ENCODE results near the gene CDH4. TPM values are rescaled to one million over a fixed set of nuclear protein-coding genes. Genes with fewer than 3 reads are reported as not detected.

The CDH4 gene
- total RNA-seq, 1 donor from 2014 or later = 2.9 TPM

DNA sequence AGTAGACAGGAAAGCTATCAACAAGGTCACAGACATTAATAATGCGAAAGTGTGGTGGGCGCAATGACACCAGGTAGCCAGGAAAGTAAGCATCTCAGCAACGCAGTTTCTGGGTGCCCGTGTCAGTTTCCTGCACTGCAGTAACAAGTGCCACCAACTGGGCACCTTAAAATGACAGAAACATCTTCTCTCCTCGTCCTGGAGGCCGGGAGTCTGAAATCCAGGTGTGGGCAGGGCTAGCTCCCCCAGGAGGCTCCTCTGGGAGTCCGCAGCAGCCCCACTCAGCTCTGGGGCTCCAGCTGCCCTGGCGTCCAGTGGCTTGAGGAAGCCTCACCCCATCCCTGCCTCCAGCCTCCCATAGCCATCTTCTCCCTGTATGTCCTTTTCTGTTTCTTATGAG lies 426.4 kb downstream of the CDH4 start:
- H3K27me3 Mint-ChIP-seq (ENCODE audit: insufficient read depth, low read depth) = peaks cover 6% of the 10 kb centered on the region
- no peaks in the 10 kb centered on the region for H3K36me3 Mint-ChIP-seq
- no peak overlapping the region for H3K4me3 Mint-ChIP-seq
- Histone ChIP-seq H3K79me2 (ENCODE audit: low read depth) (no peaks in the 10 kb centered on the region), H3K9ac (no peak overlapping the region), H3K4me1 (peaks cover 6% of the 10 kb centered on the region), H4K20me1 (ENCODE audit: low read depth) (no peaks in the 10 kb centered on the region), H3K4me3 (no peak overlapping the region), H2AFZ (replicated peaks) (no peak overlapping the region), H3K9me3 (ENCODE audit: low read depth) (no peaks in the 10 kb centered on the region), H3K36me3 (no peaks in the 10 kb centered on the region), H3F3A (ENCODE audit: low read depth) (no peaks in the 10 kb centered on the region), H3K4me2 (no peak overlapping the region), H3K27me3 (peaks cover 17% of the 10 kb centered on the region), H3K27ac (no peak overlapping the region)
- H3K27ac Mint-ChIP-seq = no peak overlapping the region
- TF ChIP-seq, protein P1, sequence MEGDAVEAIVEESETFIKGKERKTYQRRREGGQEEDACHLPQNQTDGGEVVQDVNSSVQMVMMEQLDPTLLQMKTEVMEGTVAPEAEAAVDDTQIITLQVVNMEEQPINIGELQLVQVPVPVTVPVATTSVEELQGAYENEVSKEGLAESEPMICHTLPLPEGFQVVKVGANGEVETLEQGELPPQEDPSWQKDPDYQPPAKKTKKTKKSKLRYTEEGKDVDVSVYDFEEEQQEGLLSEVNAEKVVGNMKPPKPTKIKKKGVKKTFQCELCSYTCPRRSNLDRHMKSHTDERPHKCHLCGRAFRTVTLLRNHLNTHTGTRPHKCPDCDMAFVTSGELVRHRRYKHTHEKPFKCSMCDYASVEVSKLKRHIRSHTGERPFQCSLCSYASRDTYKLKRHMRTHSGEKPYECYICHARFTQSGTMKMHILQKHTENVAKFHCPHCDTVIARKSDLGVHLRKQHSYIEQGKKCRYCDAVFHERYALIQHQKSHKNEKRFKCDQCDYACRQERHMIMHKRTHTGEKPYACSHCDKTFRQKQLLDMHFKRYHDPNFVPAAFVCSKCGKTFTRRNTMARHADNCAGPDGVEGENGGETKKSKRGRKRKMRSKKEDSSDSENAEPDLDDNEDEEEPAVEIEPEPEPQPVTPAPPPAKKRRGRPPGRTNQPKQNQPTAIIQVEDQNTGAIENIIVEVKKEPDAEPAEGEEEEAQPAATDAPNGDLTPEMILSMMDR (IDR thresholded peaks at IDR 0.05) = no peak
- TF ChIP-seq EZH2phosphoT487 (IDR thresholded peaks at IDR 0.05) = no peak
- no peak for TF ChIP-seq EZH2 (IDR thresholded peaks at IDR 0.05)
- H3K4me1 Mint-ChIP-seq = peaks cover 14% of the 10 kb centered on the region
- DNase-seq (ENCODE audit: low spot score) = no peak
- no peaks in the 10 kb centered on the region for H3K9me3 Mint-ChIP-seq

DNA sequence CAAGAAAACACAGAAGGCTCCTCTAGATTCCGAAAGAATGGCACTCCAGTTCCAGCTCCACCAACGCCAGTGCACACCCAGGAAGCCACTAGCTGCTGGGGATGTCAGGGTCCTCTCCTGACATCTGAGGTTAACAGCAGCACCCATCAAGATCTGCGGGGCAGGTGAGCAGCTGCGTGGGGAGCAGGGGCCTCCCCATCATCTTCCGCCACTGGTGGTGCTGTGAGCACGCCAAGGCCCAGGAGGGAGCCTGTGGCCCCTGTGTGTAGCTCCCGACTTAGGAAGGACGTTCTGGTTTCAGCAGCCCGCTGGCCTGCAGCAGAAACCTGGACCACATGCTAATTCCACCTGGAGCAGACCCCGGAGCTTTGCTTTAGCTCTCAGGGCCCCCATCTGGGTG lies 427.4 kb downstream of the CDH4 start:
- Mint-ChIP-seq H3K4me3 (no peak overlapping the region), H3K4me1 (peaks cover 17% of the 10 kb centered on the region), H3K9me3 (no peaks in the 10 kb centered on the region), H3K27ac (no peak overlapping the region), H3K27me3 (ENCODE audit: insufficient read depth, low read depth) (peaks cover 6% of the 10 kb centered on the region), H3K36me3 (no peaks in the 10 kb centered on the region)
- DNase-seq (ENCODE audit: low spot score) = no peak
- H3K9ac ChIP-seq = no peak overlapping the region
- peaks cover 12% of the 10 kb centered on the region for H3K4me1 ChIP-seq
- H3F3A ChIP-seq (ENCODE audit: low read depth) = no peaks in the 10 kb centered on the region
- no peaks in the 10 kb centered on the region for H3K36me3 ChIP-seq
- TF ChIP-seq, protein P1 (IDR thresholded peaks at IDR 0.05) = no peak
- TF ChIP-seq EZH2 (IDR thresholded peaks at IDR 0.05) (no peak), EZH2phosphoT487 (IDR thresholded peaks at IDR 0.05) (no peak)
- H3K27me3 ChIP-seq = peaks cover 25% of the 10 kb centered on the region
- H3K4me2 ChIP-seq = no peak overlapping the region
- no peaks in the 10 kb centered on the region for H3K79me2 ChIP-seq (ENCODE audit: low read depth)
- H4K20me1 ChIP-seq (ENCODE audit: low read depth) = no peaks in the 10 kb centered on the region
- H2AFZ ChIP-seq (replicated peaks) = no peak overlapping the region
- no peak overlapping the region for H3K27ac ChIP-seq
- no peaks in the 10 kb centered on the region for H3K9me3 ChIP-seq (ENCODE audit: low read depth)
- no peak overlapping the region for H3K4me3 ChIP-seq

DNA sequence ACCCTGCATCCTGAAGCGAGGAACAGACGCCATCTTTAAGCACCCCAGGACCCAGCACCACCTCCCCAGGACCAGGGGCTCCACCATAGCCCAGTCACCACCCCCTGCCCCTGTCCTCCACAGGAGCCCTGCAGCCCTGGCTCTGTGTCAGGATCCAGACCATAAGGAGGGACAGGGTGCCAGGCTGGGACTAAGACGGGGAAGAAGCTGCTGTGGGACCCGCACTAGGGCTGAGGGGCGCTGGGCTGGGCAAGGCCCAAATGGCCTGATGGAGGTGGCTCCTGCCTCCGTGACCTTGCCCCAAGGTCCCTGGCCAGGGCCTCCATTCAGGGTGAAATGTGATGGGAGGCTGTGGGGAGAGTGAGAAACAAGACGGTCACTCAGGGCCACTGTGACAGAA lies 428.0 kb downstream of the CDH4 start:
- peaks cover 28% of the 10 kb centered on the region for H3K27me3 ChIP-seq
- no peaks in the 10 kb centered on the region for H3K9me3 ChIP-seq (ENCODE audit: low read depth)
- peaks cover 4% of the 10 kb centered on the region for H3K27me3 Mint-ChIP-seq (ENCODE audit: insufficient read depth, low read depth)
- no peak overlapping the region for H2AFZ ChIP-seq (replicated peaks)
- TF ChIP-seq, protein P1 (IDR thresholded peaks at IDR 0.05) = no peak
- TF ChIP-seq EZH2 (IDR thresholded peaks at IDR 0.05) (no peak), EZH2phosphoT487 (IDR thresholded peaks at IDR 0.05) (no peak)
- peaks cover 23% of the 10 kb centered on the region for H3K4me1 Mint-ChIP-seq
- H3K4me2 ChIP-seq = no peak overlapping the region
- no peaks in the 10 kb centered on the region for H3K79me2 ChIP-seq (ENCODE audit: low read depth)
- no peak overlapping the region for H3K9ac ChIP-seq
- no peak overlapping the region for H3K4me3 ChIP-seq
- peaks cover 12% of the 10 kb centered on the region for H3K4me1 ChIP-seq
- H4K20me1 ChIP-seq (ENCODE audit: low read depth) = no peaks in the 10 kb centered on the region
- H3F3A ChIP-seq (ENCODE audit: low read depth) = no peaks in the 10 kb centered on the region
- H3K4me3 Mint-ChIP-seq = no peak overlapping the region
- no peak overlapping the region for H3K27ac Mint-ChIP-seq
- no peaks in the 10 kb centered on the region for H3K9me3 Mint-ChIP-seq
- no peaks in the 10 kb centered on the region for H3K36me3 ChIP-seq
- H3K36me3 Mint-ChIP-seq = no peaks in the 10 kb centered on the region
- DNase-seq (ENCODE audit: low spot score) = no peak
- H3K27ac ChIP-seq = no peak overlapping the region

All from neural progenitor cell (in vitro differentiated cells).